PC-9 (cell line): ENCODE measurements around the gene NCKIPSD.

ENCODE experiments used
- CTCF ChIP-seq: fragments of 200-600 bp; sonication (generic); conservative IDR thresholded peaks from 2 replicates; pipeline ENCODE4 v1.6.1; 2017; ENCODE audit warnings: mixed run types, antibody characterized with exemption, mild to moderate bottlenecking, moderate library complexity
- EZH2 ChIP-seq: fragments of 200-600 bp; sonication (generic); IDR thresholded peaks from 2 replicates; pipeline ENCODE4 v1.8.0; 2017; ENCODE audit warnings: antibody characterized with exemption, low read depth

- no peak for TF ChIP-seq CTCF
- TF ChIP-seq EZH2, result no peak
Observed at GRCh38 chr3:48688032-48688736, 2.5 kb upstream of the NCKIPSD start.
